K562 (cell line): Measurements from ENCODE around the gene MDC1. TPM values are rescaled to one million over a fixed set of nuclear protein-coding genes. Genes with fewer than 3 reads are reported as not detected.

Source experiments
- ARID1B ChIP-seq: fragments of 450-650 bp; IDR thresholded peaks from 2 replicates; pipeline ENCODE4 v1.6.1; 2016; ENCODE audit warnings: antibody characterized with exemption, mild to moderate bottlenecking, inconsistent platforms
- CBX2 ChIP-seq: fragments of 200-600 bp; sonication (generic); IDR thresholded peaks from one replicate; pipeline ENCODE4 v1.6.1; 2012; ENCODE audit warnings: mild to moderate bottlenecking, low read length, inconsistent platforms; ENCODE audit not compliant: insufficient read depth, poor library complexity, severe bottlenecking
- E2F4 ChIP-seq: sonication (generic); formaldehyde crosslinking; IDR thresholded peaks from 2 replicates; pipeline ENCODE4 v1.8.0; 2022; ENCODE audit warnings: mild to moderate bottlenecking, low read depth, missing genetic modification reagents
- FOXA3 ChIP-seq, 2 experiments: fragments of 450-650 bp in 1 of 2; sonication (generic) in 1 of 2; formaldehyde crosslinking; IDR thresholded peaks in 1 of 2; conservative IDR thresholded peaks in 1 of 2; 2 replicates each; pipeline versions ENCODE4 v1.4.0 to v1.8.0; 2020 to 2022; ENCODE audit warnings: mild to moderate bottlenecking in 2 of 2, missing genetic modification reagents in 1 of 2
- GABPB2 ChIP-seq: fragments of 250-450 bp; sonication (Bioruptor Pico); conservative IDR thresholded peaks from 2 replicates; pipeline ENCODE4 v1.5.1; 2021; ENCODE audit warnings: mild to moderate bottlenecking
- GTF2B ChIP-seq: IDR thresholded peaks from 2 replicates; pipeline ENCODE4 v1.6.1; 2011; ENCODE audit not compliant: insufficient read length; ENCODE audit errors: extremely low read depth
- MAX ChIP-seq: sonication (generic); formaldehyde crosslinking; IDR thresholded peaks from 2 replicates; pipeline ENCODE4 v1.9.0; 2022; ENCODE audit warnings: mild to moderate bottlenecking, missing genetic modification reagents
- PTBP1 ChIP-seq: fragments of 200-400 bp; formaldehyde crosslinking; IDR thresholded peaks from 2 replicates; pipeline ENCODE4 v1.6.1; 2017; ENCODE audit warnings: low read depth, low read length
- REST ChIP-seq, 2 experiments: fragments of 450-650 bp; formaldehyde crosslinking in 1 of 2; IDR thresholded peaks; 2 replicates each; pipeline versions ENCODE4 v1.4.0 to v1.6.1; 2014 to 2020; ENCODE audit warnings: mild to moderate bottlenecking in 2 of 2, borderline replicate concordance in 1 of 2, low read depth in 1 of 2
- SPI1 ChIP-seq: IDR thresholded peaks from 2 replicates; pipeline ENCODE4 v1.6.1; 2011; ENCODE audit warnings: low read depth, low read length, control low read depth, borderline replicate concordance
- SRSF7 ChIP-seq: fragments of 200-400 bp; formaldehyde crosslinking; optimal IDR thresholded peaks from 2 replicates; pipeline ENCODE3; 2017; ENCODE audit warnings: mild to moderate bottlenecking, low read depth, low read length
- ZFX ChIP-seq: sonication (generic); formaldehyde crosslinking; IDR thresholded peaks from 2 replicates; pipeline ENCODE4 v1.8.0; 2022; ENCODE audit warnings: mild to moderate bottlenecking, missing genetic modification reagents, moderate library complexity
- ZNF830 ChIP-seq: fragments of 250-450 bp; sonication (Bioruptor Pico); IDR thresholded peaks from 2 replicates; pipeline ENCODE4 v1.5.0; 2021; ENCODE audit warnings: mild to moderate bottlenecking
- polyA plus RNA-seq, 8 experiments: library from polyadenylated mRNA; depleted of rRNA in 4 of 8; stranded (reverse) in 5 of 8; unstranded in 3 of 8; fragments of >200 nt; fragmentation: Nextera tagmentation in 2 of 8; fragmentation: Illumina TruSeq in 1 of 8; extraction: Ambion mirVana in 2 of 8; extraction: Trizol in 1 of 8; gene quantifications; 2 replicates each; pipeline versions ENCODE4 v1.2.1 to v1.2.3, GENCODE V29; 2011 to 2014; ENCODE audit warnings: inconsistent platforms in 1 of 8, missing spikeins in 1 of 8
- total RNA-seq, 7 experiments: library from RNA; depleted of rRNA in 6 of 7; stranded (reverse); fragments of >200 nt in 6 of 7; fragmentation: Illumina TruSeq in 2 of 7; extraction: Trizol in 2 of 7; gene quantifications; 2 replicates each; pipeline versions ENCODE4 v1.2.1 to v1.2.3, GENCODE V29; 2011 to 2021; ENCODE audit warnings: low replicate concordance in 1 of 7

The MDC1 gene
- total and polyA plus RNA-seq, 9 of the 15 experiments (the other 6 are each of a cell fraction or from before 2014, with no cell fraction given) = 8.2 to 114 (median 20.0) TPM

- TF ChIP-seq REST (IDR thresholded peaks at IDR 0.05; ENCODE audit: borderline replicate concordance) (peak; percentile 35), REST (CRISPR knock-in tag; IDR thresholded peaks at IDR 0.05; ENCODE audit: low read depth) (no peak), GABPB2 (no peak), SPI1 (peak; percentile 82; the same call in 1 of the 2 replicates), MAX (peak; percentile 94), ZNF830 (CRISPR knock-in tag) (0 out of 2 replicates have a peak, but pooled peaks have one; percentile 69), CBX2 (no peak), ARID1B (peak; percentile 79), ZFX (CRISPR knock-in tag) (peak; percentile 66), GTF2B (no peak), E2F4 (0 out of 2 replicates have a peak, but pooled peaks have one; percentile 49), PTBP1 (0 out of 2 replicates have a peak, but pooled peaks have one; percentile 47), FOXA3 (CRISPR knock-in tag; conservative IDR thresholded peaks at IDR 0.05 in 1 of 2, IDR thresholded peaks at IDR 0.05 in 1 of 2) (no peak), SRSF7 (no peak)
Observed at GRCh38 chr6:30686908-30687658, 30.0 kb downstream of the MDC1 start (continued).
